Ishikawa (cell line): ENCODE measurements around the gene SCFD2.

Experiments
- CREB1 ChIP-seq: IDR thresholded peaks from 2 replicates; pipeline ENCODE4 v1.6.1; 2012; ENCODE audit warnings: low read depth
- EGR1 ChIP-seq: IDR thresholded peaks from 2 replicates; pipeline ENCODE4 v1.6.1; 2012
- EP300 ChIP-seq: IDR thresholded peaks from 2 replicates; pipeline ENCODE4 v1.6.1; 2012; ENCODE audit warnings: borderline replicate concordance
- FOXM1 ChIP-seq: IDR thresholded peaks from 2 replicates; pipeline ENCODE4 v1.6.1; 2012; ENCODE audit warnings: low read depth, borderline replicate concordance
- MAX ChIP-seq: IDR thresholded peaks from 2 replicates; pipeline ENCODE4 v1.6.1; 2012
- NFIC ChIP-seq: IDR thresholded peaks from 2 replicates; pipeline ENCODE4 v1.6.1; 2012
- RAD21 ChIP-seq: IDR thresholded peaks from 2 replicates; pipeline ENCODE4 v1.6.1; 2012; ENCODE audit warnings: low read depth
- REST ChIP-seq: IDR thresholded peaks from 2 replicates; pipeline ENCODE4 v1.6.1; 2012; ENCODE audit warnings: low read depth, mild to moderate bottlenecking
- TAF1 ChIP-seq: IDR thresholded peaks from 2 replicates; pipeline ENCODE4 v1.6.1; 2012; ENCODE audit warnings: low read depth, mild to moderate bottlenecking
- USF1 ChIP-seq: IDR thresholded peaks from 2 replicates; pipeline ENCODE4 v1.6.1; 2012
- YY1 ChIP-seq: IDR thresholded peaks from 2 replicates; pipeline ENCODE4 v1.6.1; 2012; ENCODE audit warnings: low read depth
- ZBTB7A ChIP-seq: IDR thresholded peaks from 2 replicates; pipeline ENCODE4 v1.6.1; 2012; ENCODE audit warnings: low read depth

- no peak for TF ChIP-seq TAF1
- TF ChIP-seq EP300: no peak
- no peak for TF ChIP-seq FOXM1
- no peak for TF ChIP-seq CREB1
- no peak for TF ChIP-seq MAX
- TF ChIP-seq USF1: no peak
- no peak for TF ChIP-seq REST
- no peak for TF ChIP-seq NFIC
- TF ChIP-seq RAD21: no peak
- no peak for TF ChIP-seq YY1
- no peak for TF ChIP-seq ZBTB7A
- TF ChIP-seq EGR1: no peak
Measured at GRCh38 chr4:52937829-52938228, 428.0 kb downstream of the SCFD2 start.
